Fibroblast of skin of scalp (primary cell): ENCODE data around the gene APBA2.

Source experiments
- DNase-seq: peaks from one replicate; pipeline ENCODE4 v3.0.0-alpha.2; 2013

Gene APBA2

GRCh38 chr15:29091666-29092065, 205.9 kb downstream of the APBA2 start:
- no peak for DNase-seq

GRCh38 chr15:29092376-29093064, 206.7 kb downstream of the APBA2 start:
- DNase-seq: no peak

GRCh38 chr15:29093065-29093435, 207.3 kb downstream of the APBA2 start:
- no peak for DNase-seq

GRCh38 chr15:29093696-29094343, 208.0 kb downstream of the APBA2 start:
- no peak for DNase-seq

- no peak for DNase-seq
Measured at GRCh38 chr15:29094711-29095110, 208.9 kb downstream of the APBA2 start.

- DNase-seq: no peak
Measured at GRCh38 chr15:29095746-29096145, 210.0 kb downstream of the APBA2 start.

- DNase-seq: no peak
Measured at GRCh38 chr15:29097168-29097567, 211.4 kb downstream of the APBA2 start.

GRCh38 chr15:29097971-29098370, 212.2 kb downstream of the APBA2 start:
- no peak for DNase-seq

GRCh38 chr15:29098652-29099051, 212.9 kb downstream of the APBA2 start:
- no peak for DNase-seq

GRCh38 chr15:29099131-29099880, 213.5 kb downstream of the APBA2 start:
- no peak for DNase-seq

- DNase-seq: no peak
Measured at GRCh38 chr15:29100486-29101000, 214.8 kb downstream of the APBA2 start.

- DNase-seq: no peak
Measured at GRCh38 chr15:29101491-29101890, 215.7 kb downstream of the APBA2 start.

GRCh38 chr15:29102173-29102794, 216.5 kb downstream of the APBA2 start:
- peak; percentile 59 for DNase-seq

GRCh38 chr15:29102911-29103823, 217.4 kb downstream of the APBA2 start:
- DNase-seq: no peak

GRCh38 chr15:29103824-29104565, 218.2 kb downstream of the APBA2 start:
- peak; percentile 85 for DNase-seq

GRCh38 chr15:29104566-29104880, 218.7 kb downstream of the APBA2 start:
- no peak for DNase-seq

- DNase-seq: no peak
Measured at GRCh38 chr15:29105151-29105854, 219.5 kb downstream of the APBA2 start.

- no peak for DNase-seq
Measured at GRCh38 chr15:29106116-29106515, 220.3 kb downstream of the APBA2 start.

- no peak for DNase-seq
Measured at GRCh38 chr15:29106551-29107290, 220.9 kb downstream of the APBA2 start.
